ENCODE data around the gene ANP32B. TPM values are rescaled to one million over a fixed set of nuclear protein-coding genes. Genes with fewer than 3 reads are reported as not detected.

The ANP32B gene
- total RNA-seq, 1 donor from 2014 or later = 220 TPM

- DNase-seq (ENCODE audit: low read depth, low spot score) = peak; percentile 54
- Mint-ChIP-seq H3K36me3 (ENCODE audit: low read depth) (no peaks in the 10 kb centered on the region), H3K4me3 (peak overlapping the region; percentile 25), H3K27me3 (ENCODE audit: low read depth) (peaks cover 35% of the 10 kb centered on the region), H3K27ac (ENCODE audit: unreplicated experiment) (no peak overlapping the region), H3K9me3 (no peaks in the 10 kb centered on the region), H3K4me1 (peaks cover 57% of the 10 kb centered on the region)
- TF ChIP-seq, protein P1, sequence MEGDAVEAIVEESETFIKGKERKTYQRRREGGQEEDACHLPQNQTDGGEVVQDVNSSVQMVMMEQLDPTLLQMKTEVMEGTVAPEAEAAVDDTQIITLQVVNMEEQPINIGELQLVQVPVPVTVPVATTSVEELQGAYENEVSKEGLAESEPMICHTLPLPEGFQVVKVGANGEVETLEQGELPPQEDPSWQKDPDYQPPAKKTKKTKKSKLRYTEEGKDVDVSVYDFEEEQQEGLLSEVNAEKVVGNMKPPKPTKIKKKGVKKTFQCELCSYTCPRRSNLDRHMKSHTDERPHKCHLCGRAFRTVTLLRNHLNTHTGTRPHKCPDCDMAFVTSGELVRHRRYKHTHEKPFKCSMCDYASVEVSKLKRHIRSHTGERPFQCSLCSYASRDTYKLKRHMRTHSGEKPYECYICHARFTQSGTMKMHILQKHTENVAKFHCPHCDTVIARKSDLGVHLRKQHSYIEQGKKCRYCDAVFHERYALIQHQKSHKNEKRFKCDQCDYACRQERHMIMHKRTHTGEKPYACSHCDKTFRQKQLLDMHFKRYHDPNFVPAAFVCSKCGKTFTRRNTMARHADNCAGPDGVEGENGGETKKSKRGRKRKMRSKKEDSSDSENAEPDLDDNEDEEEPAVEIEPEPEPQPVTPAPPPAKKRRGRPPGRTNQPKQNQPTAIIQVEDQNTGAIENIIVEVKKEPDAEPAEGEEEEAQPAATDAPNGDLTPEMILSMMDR (conservative IDR thresholded peaks at IDR 0.05) = no peak
These were observed 1.3 kb downstream of the ANP32B start for GRCh38 chr9:97984188-97985057.

- H3K27ac Mint-ChIP-seq (ENCODE audit: unreplicated experiment) = peak overlapping the region; percentile 81
- peaks cover 30% of the 10 kb centered on the region for H3K27me3 Mint-ChIP-seq (ENCODE audit: low read depth)
- peak; percentile 9 for DNase-seq (ENCODE audit: low read depth, low spot score)
- H3K9me3 Mint-ChIP-seq = no peaks in the 10 kb centered on the region
- TF ChIP-seq, protein P1 (conservative IDR thresholded peaks at IDR 0.05) = no peak
- H3K36me3 Mint-ChIP-seq (ENCODE audit: low read depth) = no peaks in the 10 kb centered on the region
- peaks cover 56% of the 10 kb centered on the region for H3K4me1 Mint-ChIP-seq
- peak overlapping the region; percentile 87 for H3K4me3 Mint-ChIP-seq
These were observed 2.1 kb downstream of the ANP32B start for GRCh38 chr9:97985058-97985861.

DNA sequence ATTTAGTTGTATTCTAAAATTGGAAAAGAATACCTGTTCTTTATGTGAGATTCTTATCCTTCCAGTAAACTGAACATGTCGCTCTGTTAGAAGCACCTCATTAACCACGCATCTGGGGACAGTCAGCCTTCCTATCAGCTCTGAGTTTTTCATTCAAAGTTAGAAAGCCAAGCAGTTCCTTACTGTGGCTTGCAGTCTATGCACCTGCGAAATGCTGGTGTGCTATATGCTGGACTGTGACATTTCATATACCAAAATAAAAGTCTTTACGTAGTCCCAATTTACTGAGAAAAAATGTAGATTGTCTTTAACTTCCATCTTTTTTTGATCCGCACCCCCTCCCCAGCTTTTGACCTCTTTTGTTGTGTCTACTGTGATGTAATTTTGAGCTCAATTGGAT, 4.3 kb downstream of the ANP32B start:
- no peak for DNase-seq (ENCODE audit: low read depth, low spot score)
- Mint-ChIP-seq H3K4me1 (peaks cover 37% of the 10 kb centered on the region), H3K4me3 (peak overlapping the region; percentile 58), H3K9me3 (no peaks in the 10 kb centered on the region), H3K27ac (ENCODE audit: unreplicated experiment) (no peak overlapping the region), H3K36me3 (ENCODE audit: low read depth) (no peaks in the 10 kb centered on the region), H3K27me3 (ENCODE audit: low read depth) (peaks cover 8% of the 10 kb centered on the region)
- TF ChIP-seq, protein P1 (conservative IDR thresholded peaks at IDR 0.05) = no peak

DNA sequence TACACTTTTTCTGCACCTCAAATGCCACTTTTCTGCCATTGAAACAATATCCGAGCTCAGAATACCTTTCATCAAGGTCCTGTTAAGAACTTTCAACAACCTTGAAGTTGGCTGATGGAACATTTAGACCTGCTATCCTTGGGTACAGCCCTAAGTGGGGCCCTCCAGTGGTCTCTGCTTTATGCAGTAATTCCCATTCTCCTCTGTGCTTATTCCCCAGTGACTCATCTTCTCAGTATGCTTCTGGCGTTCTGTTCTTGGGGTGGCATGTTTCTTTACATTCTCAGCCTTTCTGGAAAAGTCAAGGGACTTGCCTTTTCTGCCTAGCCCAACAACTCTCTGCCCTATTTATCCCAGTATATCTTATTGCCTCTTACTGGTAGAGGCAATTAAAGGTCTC, 7.1 kb downstream of the ANP32B start:
- Mint-ChIP-seq H3K27me3 (ENCODE audit: low read depth) (peaks cover 7% of the 10 kb centered on the region), H3K4me3 (peak overlapping the region; percentile 5), H3K27ac (ENCODE audit: unreplicated experiment) (no peak overlapping the region), H3K36me3 (ENCODE audit: low read depth) (peaks cover under 1% of the 10 kb centered on the region), H3K9me3 (no peaks in the 10 kb centered on the region), H3K4me1 (peaks cover 37% of the 10 kb centered on the region)
- TF ChIP-seq, protein P1 (conservative IDR thresholded peaks at IDR 0.05) = no peak
- DNase-seq (ENCODE audit: low read depth, low spot score) = no peak

DNA sequence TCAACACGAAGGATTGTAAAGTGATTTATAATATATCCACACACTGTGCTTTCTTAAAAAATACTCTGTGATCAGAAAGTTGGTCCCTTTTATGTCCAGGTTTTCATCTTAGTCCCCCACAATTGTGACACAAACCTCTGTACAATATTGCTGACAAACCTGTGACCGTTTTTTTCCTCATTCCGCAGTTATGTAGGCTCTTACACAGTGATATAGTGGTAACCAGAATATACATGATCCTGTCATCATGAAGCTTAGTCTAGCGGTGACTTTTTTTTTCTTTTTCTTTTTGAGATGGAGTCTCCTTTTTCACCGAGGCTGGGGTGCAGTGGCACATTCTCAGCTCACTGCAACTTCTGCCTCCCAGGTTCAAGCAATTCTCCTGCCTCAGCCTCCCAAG, 8.7 kb downstream of the ANP32B start:
- Mint-ChIP-seq H3K27ac (ENCODE audit: unreplicated experiment) (no peak overlapping the region), H3K36me3 (ENCODE audit: low read depth) (peaks cover 3% of the 10 kb centered on the region), H3K9me3 (no peaks in the 10 kb centered on the region), H3K27me3 (ENCODE audit: low read depth) (no peaks in the 10 kb centered on the region), H3K4me3 (peak overlapping the region; percentile 17), H3K4me1 (peaks cover 25% of the 10 kb centered on the region)
- TF ChIP-seq, protein P1 (conservative IDR thresholded peaks at IDR 0.05) = no peak
- no peak for DNase-seq (ENCODE audit: low read depth, low spot score)
